ENCODE measurements around the gene CFAP46.
"Not testable (repeated sequence)": the region's sequence is repeated elsewhere in the genome, so short reads cannot be mapped to it uniquely, and the experiment has no call there.

Gene CFAP46

GRCh38 chr10:132979491-132980425 lies 37.4 kb upstream of the CFAP46 start:
- no peak for DNase-seq

GRCh38 chr10:132978542-132978941 lies 36.2 kb upstream of the CFAP46 start:
- no peak for DNase-seq

- no peak for DNase-seq
Measured at GRCh38 chr10:132977807-132978206, 35.4 kb upstream of the CFAP46 start.

- DNase-seq = no peak
Measured at GRCh38 chr10:132977076-132977475, 34.7 kb upstream of the CFAP46 start.

- no peak for DNase-seq
Measured at GRCh38 chr10:132975831-132976682, 33.7 kb upstream of the CFAP46 start.

- no peak for DNase-seq
Measured at GRCh38 chr10:132974886-132975830, 32.8 kb upstream of the CFAP46 start.

GRCh38 chr10:132974249-132974796 lies 32.0 kb upstream of the CFAP46 start:
- no peak for DNase-seq

GRCh38 chr10:132973903-132974241 lies 31.5 kb upstream of the CFAP46 start:
- DNase-seq = no peak

GRCh38 chr10:132972986-132973902 lies 30.9 kb upstream of the CFAP46 start:
- no peak for DNase-seq

GRCh38 chr10:132972149-132972985 lies 30.0 kb upstream of the CFAP46 start:
- no peak for DNase-seq

GRCh38 chr10:132971448-132972148 lies 29.2 kb upstream of the CFAP46 start:
- DNase-seq = no peak

- DNase-seq = no peak
Measured at GRCh38 chr10:132970641-132971438, 28.5 kb upstream of the CFAP46 start.

GRCh38 chr10:132967540-132967939 lies 25.2 kb upstream of the CFAP46 start:
- DNase-seq = no peak

GRCh38 chr10:132965411-132966057 lies 23.2 kb upstream of the CFAP46 start:
- DNase-seq = no peak

- not testable (repeated sequence) for DNase-seq
Measured at GRCh38 chr10:132964707-132965410, 22.5 kb upstream of the CFAP46 start.

- DNase-seq = no peak
Measured at GRCh38 chr10:132964231-132964630, 21.9 kb upstream of the CFAP46 start.

GRCh38 chr10:132963430-132963960 lies 21.1 kb upstream of the CFAP46 start:
- DNase-seq = no peak
